HG03520 (cell line): ENCODE measurements around the gene CNPPD1.
"Not testable (repeated sequence)": the region's sequence is repeated elsewhere in the genome, so short reads cannot be mapped to it uniquely, and the experiment has no call there.

ENCODE experiments used
- ATAC-seq: cut with Tn5 transposase; IDR thresholded peaks from one replicate; pipeline ENCODE4 v1.9.1; 2021; ENCODE audit warnings: mild to moderate bottlenecking, moderate library complexity; ENCODE audit not compliant: unreplicated experiment

Gene CNPPD1

DNA sequence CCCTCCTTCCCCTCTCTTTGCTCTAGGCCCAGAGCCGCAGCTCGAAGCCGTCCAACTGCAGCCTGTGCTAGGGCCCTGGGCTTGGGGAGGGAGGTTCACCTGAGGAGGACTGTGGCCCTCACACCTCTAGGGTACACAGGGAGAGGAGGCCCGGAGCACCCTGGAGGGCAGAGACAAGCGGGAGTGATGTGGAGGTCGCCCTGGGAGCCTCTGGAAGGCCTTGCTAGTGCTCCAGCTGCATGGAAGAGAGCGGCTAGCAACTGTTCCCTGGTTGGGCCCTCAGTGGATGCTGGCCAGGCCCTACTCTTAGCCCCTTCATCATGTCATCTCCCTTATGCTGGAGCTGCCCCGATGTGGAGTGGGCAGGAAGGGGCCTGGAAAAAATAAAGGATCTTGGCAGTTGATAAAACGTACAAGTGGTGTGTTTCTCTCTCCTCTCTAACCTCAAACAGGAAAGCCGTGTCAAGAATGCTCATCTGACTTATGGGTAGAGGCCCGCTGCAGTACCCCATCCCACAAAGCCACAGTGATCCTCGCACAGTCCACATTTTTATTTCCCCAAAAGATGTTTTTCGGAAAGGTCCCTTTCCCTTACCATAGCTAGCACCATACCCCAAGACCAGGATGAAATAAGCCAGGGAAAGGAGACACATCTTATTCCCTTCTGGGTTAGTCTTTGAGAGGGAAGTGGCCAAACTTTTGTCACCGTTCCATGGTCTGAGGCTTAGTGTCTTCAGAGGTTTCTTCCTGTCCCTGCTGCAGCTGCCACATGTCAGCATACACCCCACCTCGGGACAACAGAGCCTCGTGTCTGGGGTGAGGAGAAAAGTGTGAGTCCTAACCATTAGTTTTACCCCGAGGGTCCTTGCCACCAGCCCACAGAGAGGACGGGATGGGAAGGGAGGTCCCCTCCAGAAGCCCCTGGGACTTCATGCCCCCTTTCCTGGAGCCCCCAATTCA, 32.8 kb upstream of the CNPPD1 start:
- no peak for ATAC-seq

DNA sequence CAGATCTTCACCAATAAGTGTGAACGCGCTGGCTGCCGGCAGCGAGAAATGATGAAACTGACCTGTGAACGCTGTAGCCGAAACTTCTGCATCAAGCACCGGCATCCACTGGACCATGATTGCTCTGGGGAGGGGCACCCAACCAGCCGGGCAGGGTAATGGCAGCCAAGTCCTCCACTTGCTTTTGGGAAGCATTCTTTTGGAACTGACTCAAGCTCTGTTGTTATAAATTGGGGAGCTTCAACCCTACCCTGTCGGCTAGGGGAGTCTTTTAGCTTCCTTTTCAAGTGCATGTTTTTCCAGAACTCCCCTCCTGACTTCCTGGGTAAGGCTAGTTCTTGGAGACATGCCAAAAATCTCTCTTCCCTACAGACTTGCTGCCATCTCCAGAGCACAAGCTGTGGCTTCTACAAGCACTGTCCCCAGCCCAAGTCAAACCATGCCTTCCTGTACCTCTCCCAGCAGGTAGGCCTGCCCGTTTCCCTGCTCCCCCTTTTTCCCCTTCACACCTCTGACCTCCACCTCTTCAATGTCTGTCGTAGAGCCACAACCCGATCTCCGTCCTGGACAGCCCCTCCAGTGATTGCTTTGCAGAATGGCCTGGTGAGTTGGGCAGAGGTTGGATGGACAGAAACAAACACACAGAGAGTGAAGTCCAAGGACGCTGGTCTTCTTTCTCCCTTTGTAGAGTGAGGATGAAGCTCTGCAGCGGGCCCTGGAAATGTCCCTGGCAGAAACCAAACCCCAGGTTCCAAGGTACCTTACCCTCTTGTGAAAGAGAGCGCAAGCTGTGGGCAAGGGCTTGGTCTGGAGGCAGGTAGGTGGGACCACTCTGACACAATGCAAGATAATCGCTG, 31.4 kb upstream of the CNPPD1 start:
- no peak for ATAC-seq

DNA sequence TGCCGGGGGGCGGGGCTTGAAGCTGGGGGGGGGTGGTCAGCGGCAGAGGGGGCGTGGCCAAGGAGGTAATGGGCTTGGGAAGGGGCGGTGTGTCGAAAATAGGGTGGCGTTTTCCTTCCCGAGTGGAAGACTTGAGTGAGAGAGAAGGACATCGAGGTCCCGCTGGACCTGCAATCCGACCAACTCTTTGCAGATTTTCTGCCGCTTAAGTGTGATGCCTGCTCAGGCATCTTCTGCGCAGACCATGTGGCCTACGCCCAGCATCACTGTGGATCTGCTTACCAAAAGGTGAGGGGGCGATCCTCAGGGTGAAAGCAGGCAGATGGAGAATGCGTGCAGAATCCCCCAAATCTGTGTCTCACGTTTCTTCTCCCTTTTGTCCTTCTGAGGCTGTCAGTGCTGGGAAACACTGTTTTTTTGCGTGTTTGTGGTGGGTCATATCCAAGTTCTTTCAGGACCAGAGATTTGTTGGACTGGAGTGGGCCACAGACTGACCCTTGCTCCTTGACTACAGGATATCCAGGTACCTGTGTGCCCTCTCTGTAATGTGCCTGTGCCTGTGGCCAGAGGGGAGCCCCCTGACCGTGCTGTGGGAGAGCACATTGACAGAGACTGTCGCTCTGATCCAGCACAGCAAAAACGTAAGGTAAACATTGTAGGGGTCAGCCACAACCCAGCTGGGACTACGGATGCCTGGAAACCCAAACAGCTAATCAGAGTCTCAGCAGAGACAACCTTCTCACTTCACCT, 30.6 kb upstream of the CNPPD1 start:
- no peak for ATAC-seq

DNA sequence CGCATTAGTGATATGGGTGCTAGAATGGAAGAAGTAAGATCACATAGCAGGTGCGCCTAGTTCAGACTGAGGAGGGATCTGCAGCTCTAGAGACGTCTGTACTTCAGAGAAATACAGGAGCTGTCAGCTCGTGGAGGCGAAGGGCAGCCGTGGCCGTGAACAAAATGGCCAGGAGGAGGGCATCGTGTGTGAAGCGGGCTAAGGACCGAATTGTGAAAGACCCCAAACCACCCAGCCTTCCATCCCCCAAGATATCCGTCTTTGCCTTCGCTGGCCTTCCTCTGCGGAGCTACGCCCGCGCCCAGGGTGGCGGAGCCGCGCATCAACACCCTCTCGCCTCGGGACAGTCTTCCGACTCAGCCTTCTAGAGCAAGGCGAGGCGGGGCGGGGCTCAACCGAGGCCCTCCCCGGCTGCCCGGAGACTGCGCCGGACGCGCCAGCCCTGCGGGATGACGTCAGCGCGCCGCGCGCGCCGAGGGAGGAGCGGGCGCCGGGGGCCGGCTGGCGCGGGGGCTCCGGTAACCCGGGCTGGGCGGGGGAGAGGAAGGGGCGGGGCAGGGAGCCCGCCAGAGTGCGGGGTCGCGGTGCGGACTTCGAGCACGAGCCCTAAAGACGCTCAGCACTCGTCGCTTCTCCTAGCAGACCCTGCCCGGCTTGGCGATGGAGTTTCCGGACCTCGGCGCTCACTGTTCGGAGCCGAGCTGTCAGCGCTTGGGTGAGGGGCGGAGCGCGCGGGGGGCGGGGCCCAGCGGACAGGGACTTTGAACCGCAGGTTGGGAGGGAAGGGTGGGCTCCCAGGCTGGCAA, 29.8 kb upstream of the CNPPD1 start, which contains the start of gene ZFAND2B:
TSS of gene ZFAND2B (plus strand) at position 455 of the 806 bp plus-strand sequence. CDS start at position 661, 206 bp downstream.
- peak; percentile 97 for ATAC-seq

DNA sequence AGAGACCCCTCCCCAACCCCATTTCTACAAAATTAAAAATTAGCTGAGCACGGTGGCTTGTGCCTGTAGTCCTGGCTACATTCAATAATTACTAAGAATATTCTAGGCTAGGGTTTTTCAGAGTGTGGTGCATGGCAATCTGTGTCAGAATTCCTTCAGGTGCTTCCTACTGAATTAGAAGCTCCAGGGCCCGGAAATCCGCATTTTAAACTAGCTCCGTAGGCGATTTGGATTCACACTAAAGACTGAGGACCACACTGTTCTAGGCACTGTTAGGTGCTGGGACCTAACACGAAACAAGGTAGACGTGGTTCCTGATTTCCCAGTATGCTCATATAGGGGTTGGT, 29.2 kb upstream of the CNPPD1 start:
- ATAC-seq, result no peak

DNA sequence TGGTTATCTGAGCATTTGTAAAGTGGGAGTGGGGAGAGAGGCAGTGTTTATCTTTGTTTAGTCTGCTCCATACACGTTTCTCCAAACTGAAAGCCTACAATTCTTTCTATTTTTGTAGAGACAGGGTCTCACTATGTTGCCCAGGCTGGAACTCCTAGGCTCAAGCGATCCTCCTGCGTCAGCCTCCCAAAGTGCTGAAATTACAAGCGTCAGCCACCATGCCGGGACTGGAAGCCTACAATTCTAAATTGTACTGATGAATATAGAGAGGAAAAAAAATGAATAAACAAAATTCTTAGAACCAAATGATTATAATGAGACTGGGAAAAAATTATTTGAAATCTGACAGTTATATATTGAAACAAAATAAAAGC, 28.4 kb upstream of the CNPPD1 start:
- ATAC-seq, result no peak

DNA sequence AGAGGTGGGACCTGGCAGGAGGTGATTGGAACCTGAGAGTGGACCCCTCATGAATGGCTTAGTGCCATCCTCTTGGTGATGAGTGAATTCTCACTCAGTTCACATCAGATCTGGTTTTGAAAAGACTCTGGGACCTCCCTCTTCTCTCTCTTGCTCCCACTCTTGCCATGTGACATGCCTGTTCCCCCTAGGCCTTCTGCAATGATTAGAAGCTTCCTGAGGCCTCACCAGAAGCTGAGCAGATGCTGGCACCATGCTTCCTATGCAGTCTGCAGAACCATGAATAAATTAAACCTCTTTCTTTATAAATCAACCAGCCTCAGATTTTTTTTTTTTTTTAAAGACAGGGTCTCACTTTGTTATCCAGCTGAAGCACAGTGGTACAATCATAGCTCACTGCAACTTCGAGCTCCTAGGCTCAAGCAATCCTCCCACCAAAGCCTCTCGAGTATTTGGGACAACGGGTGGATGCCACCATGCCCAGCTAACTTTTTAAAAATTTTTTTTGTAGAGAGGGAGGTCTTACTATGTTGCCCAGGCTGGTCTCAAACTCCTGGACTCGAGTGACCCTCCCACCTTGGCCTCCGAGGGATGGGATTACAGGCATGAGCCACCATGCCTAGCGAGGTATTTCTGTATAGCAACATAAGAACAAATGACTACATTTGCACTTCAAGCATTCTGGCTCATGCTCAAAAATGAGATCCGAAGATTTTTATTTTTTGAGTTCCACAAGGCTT, 27.9 kb upstream of the CNPPD1 start:
- no peak for ATAC-seq

- ATAC-seq, result not testable (repeated sequence)
Observed at GRCh38 chr2:219201331-219201730, 24.6 kb upstream of the CNPPD1 start.

DNA sequence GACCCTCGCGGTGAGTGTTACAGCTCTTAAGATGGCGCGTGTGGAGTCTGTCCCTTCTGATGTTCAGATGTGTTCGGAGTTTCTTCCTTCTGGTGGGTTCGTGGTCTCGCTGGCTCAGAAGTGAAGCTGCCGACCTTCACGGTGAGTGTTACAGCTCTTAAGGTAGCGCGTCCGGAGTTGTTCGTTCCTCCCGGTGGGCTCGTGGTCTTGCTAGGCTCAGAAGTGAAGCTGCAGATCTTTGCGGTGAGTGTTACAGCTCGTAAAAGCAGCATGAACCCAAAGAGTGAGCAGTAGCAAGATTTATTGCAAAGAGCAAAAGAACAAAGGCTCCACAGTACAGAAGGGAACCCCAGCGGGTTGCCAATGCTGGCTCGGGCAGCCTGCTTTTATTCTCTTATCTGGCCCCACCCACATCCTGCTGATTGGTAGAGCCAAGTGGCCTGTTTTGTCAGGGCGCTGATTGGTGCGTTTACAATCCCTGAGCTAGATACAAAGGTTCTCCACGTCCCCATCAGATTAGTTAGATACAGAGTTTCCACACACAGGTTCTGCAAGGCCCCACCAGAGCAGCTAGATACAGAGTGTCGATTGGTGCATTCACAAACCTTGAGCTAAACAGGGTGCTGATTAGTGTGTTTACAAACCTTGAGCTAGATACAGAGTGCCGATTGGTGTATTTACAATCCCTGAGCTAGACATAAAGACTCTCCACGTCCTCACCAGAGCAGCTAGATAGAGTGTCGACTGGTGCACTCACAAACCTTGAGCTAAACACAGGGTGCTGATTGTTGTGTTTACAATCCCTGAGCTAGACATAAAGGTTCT, 24.0 kb upstream of the CNPPD1 start:
- ATAC-seq, result not testable (repeated sequence)

GRCh38 chr2:219199470-219200211, 22.9 kb upstream of the CNPPD1 start:
- no peak for ATAC-seq

DNA sequence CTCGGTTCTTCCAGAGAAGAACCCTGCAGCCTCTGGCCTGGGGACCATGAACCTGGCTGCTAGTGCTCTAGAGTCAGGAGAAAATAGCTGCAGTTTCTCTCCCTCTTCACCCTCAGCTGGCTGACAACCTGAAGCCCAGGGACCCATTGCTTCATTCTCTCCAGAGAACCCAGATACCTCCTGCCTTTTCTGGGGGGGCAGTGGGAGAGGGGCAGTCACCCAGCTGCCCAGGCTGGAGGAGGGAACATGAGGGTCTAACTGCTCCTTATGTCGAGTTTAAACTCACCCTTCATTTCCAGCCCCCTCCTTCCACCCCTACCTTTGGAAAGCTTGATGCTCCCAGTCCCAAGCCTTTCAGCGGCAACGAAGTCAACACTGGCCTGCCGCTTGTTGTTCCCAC, 22.2 kb upstream of the CNPPD1 start:
- ATAC-seq, result no peak

GRCh38 chr2:219197388-219197787, 20.7 kb upstream of the CNPPD1 start:
- no peak for ATAC-seq

DNA sequence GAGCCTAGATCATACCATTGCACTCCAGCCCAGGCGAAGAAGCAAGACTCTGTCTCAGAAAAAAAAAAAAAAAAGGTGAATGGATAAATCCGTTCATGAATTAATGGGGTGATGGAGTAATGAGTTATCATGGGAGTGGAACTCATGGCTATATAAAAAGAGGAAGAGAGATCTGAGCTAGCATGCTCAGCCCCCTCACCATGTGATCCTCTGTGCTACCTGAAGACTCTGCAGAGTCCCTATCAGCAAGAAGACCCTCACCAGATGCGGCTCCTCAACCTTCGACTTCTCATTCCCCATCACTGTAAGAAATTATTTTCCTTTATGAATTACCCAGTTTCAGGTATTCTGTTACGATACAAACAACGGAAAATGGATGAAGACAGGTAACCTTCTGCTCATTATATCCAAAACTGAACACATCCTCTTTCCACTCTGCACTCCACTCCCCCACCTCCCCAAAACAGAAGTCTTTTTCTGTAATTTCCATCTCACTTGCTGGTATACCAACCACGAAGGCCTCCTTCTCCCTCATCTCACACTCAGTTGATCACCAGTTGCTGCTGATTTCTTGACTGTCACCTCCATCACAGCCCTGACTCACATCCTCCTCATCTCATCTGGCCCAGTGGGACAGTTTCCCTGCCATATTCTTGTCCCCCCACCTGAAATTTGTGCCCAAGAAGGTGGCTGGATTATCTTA, 10.2 kb upstream of the CNPPD1 start:
- no peak for ATAC-seq

DNA sequence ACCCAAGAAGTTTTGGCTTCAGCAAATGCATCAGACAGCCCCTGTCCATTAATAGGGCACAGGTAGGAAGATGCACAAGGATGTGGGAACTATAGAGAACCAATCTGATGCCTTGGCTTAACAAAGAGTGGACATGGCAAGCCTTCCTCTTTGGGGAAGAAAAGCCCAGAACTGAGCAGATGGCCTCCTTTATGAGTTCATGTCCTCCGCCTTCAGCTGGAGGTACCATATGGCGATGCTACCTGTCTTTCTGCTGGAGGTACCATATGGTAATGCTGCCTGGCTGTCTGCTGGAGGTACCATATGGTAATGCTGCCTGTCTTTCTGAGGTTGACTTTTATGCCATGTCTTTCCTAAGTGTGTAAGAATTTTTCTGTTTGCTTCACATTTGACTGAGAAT, 7.4 kb upstream of the CNPPD1 start:
- no peak for ATAC-seq

- ATAC-seq, result no peak
Observed at GRCh38 chr2:219183151-219183772, 6.5 kb upstream of the CNPPD1 start.

DNA sequence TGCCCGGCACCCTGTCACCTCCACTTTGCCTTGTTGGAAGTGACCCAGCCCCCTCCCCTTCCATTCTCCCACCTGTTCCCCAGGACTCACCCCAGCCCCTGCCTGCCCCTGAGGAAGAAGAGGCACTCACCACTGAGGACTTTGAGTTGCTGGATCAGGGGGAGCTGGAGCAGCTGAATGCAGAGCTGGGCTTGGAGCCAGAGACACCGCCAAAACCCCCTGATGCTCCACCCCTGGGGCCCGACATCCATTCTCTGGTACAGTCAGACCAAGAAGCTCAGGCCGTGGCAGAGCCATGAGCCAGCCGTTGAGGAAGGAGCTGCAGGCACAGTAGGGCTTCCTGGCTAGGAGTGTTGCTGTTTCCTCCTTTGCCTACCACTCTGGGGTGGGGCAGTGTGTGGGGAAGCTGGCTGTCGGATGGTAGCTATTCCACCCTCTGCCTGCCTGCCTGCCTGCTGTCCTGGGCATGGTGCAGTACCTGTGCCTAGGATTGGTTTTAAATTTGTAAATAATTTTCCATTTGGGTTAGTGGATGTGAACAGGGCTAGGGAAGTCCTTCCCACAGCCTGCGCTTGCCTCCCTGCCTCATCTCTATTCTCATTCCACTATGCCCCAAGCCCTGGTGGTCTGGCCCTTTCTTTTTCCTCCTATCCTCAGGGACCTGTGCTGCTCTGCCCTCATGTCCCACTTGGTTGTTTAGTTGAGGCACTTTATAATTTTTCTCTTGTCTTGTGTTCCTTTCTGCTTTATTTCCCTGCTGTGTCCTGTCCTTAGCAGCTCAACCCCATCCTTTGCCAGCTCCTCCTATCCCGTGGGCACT, 5.8 kb upstream of the CNPPD1 start:
- no peak for ATAC-seq
